Measurements from ENCODE around the gene NHP2.

GRCh38 chr5:178113841-178114324, 39.8 kb downstream of the NHP2 start:
- TF ChIP-seq CTCF (IDR thresholded peaks at IDR 0.05; ENCODE audit: low read depth, low read length) (no peak), EZH2phosphoT487 (IDR thresholded peaks at IDR 0.05; ENCODE audit: low read depth) (no peak)
